AML-193 (cell line): Measurements from ENCODE around the gene SELENOO.
A peak's percentile ranks its signal among the peaks of the same experiment; 100 is the strongest.
"Not testable (repeated sequence)": the region's sequence is repeated elsewhere in the genome, so short reads cannot be mapped to it uniquely, and the experiment has no call there.

ENCODE experiments used
- DNase-seq, 2 experiments: peaks; one replicate each; lab custom pipeline; 2025; lab: John Stamatoyannopoulos, UW

The SELENOO gene

GRCh38 chr22:50199829-50200460, 866 bp upstream of the SELENOO start:
- DNase-seq, result no peak

- no peak for DNase-seq
These were observed 649 bp downstream of the SELENOO start for GRCh38 chr22:50201191-50202129.

- DNase-seq, result no peak
These were observed 1.4 kb downstream of the SELENOO start for GRCh38 chr22:50202130-50202666.

- no peak for DNase-seq
These were observed 2.5 kb downstream of the SELENOO start for GRCh38 chr22:50203288-50203687.

- no peak for DNase-seq
These were observed 3.8 kb downstream of the SELENOO start for GRCh38 chr22:50204571-50204970.

- not testable (repeated sequence) for DNase-seq
These were observed 4.2 kb downstream of the SELENOO start for GRCh38 chr22:50204998-50205397.

- no peak for DNase-seq
These were observed 5.2 kb downstream of the SELENOO start for GRCh38 chr22:50205781-50206569.

GRCh38 chr22:50206599-50206998, 5.8 kb downstream of the SELENOO start:
- DNase-seq, result no peak

- DNase-seq, result no peak
These were observed 6.8 kb downstream of the SELENOO start for GRCh38 chr22:50207383-50208140.

GRCh38 chr22:50208430-50208938, 7.7 kb downstream of the SELENOO start:
- DNase-seq, result no peak

GRCh38 chr22:50208939-50209892, 8.4 kb downstream of the SELENOO start:
- no peak for DNase-seq

GRCh38 chr22:50209893-50210292, 9.1 kb downstream of the SELENOO start:
- peak; percentile 39 to 61 for DNase-seq

GRCh38 chr22:50210378-50211139, 9.7 kb downstream of the SELENOO start:
- no peak for DNase-seq

GRCh38 chr22:50211147-50211546, 10.3 kb downstream of the SELENOO start:
- no peak for DNase-seq

GRCh38 chr22:50213263-50213662, 12.5 kb downstream of the SELENOO start:
- no peak for DNase-seq

- no peak for DNase-seq
These were observed 14.7 kb downstream of the SELENOO start for GRCh38 chr22:50215297-50216054.

GRCh38 chr22:50216055-50216683, 15.4 kb downstream of the SELENOO start:
- no peak for DNase-seq
